ENCODE measurements around the gene EPN2.

Gene EPN2

GRCh38 chr17:19301274-19301951 lies 64.2 kb downstream of the EPN2 start:
- TF ChIP-seq, protein P1, sequence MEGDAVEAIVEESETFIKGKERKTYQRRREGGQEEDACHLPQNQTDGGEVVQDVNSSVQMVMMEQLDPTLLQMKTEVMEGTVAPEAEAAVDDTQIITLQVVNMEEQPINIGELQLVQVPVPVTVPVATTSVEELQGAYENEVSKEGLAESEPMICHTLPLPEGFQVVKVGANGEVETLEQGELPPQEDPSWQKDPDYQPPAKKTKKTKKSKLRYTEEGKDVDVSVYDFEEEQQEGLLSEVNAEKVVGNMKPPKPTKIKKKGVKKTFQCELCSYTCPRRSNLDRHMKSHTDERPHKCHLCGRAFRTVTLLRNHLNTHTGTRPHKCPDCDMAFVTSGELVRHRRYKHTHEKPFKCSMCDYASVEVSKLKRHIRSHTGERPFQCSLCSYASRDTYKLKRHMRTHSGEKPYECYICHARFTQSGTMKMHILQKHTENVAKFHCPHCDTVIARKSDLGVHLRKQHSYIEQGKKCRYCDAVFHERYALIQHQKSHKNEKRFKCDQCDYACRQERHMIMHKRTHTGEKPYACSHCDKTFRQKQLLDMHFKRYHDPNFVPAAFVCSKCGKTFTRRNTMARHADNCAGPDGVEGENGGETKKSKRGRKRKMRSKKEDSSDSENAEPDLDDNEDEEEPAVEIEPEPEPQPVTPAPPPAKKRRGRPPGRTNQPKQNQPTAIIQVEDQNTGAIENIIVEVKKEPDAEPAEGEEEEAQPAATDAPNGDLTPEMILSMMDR (IDR thresholded peaks at IDR 0.05) = no peak

- TF ChIP-seq, protein P1 (IDR thresholded peaks at IDR 0.05) = no peak
These were observed 64.8 kb downstream of the EPN2 start for GRCh38 chr17:19301973-19302372.

- TF ChIP-seq, protein P1 (IDR thresholded peaks at IDR 0.05) = no peak
These were observed 65.7 kb downstream of the EPN2 start for GRCh38 chr17:19302791-19303331.

DNA sequence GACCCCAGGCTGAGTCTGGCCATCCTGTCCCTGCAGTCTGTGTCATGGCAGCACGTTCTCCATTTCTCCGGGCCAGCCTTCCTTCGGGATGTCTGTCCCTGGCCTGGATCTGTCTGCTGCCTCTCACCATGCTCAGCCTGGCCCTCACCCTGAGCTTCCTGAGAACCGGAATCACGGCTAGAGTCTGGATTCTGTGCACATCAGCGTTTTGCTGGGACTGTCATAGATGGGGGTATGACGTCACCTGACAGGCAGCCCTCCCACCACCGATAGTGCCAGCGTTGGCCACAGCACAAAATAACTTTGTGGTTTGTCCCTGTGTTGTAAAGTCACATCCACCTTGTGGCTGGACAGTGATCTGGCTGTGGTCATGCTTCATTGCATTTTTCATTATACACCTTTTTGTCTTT lies 66.2 kb downstream of the EPN2 start:
- TF ChIP-seq, protein P1 (IDR thresholded peaks at IDR 0.05) = no peak

- TF ChIP-seq, protein P1 (IDR thresholded peaks at IDR 0.05) = no peak
These were observed 67.0 kb downstream of the EPN2 start for GRCh38 chr17:19304209-19304608.

DNA sequence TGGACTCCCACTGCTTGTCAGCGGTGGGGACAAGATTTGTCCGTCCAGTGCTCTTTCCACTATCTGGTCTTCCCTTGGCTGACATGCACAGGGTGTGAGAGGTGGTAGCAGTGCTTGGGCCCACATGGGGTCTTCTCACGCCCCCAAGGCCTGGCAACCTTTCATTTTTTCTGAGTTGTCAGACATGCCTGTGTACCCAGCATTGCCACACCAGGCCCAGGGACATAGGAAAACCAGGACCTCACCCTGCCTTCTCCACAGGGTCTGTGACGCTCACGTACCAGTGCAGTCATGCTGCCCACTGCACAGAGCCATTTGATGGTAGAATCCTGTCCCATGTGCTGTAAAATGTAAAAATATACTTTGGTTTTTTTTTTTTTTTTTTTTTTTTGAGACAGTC lies 67.6 kb downstream of the EPN2 start:
- TF ChIP-seq, protein P1 (IDR thresholded peaks at IDR 0.05) = no peak

DNA sequence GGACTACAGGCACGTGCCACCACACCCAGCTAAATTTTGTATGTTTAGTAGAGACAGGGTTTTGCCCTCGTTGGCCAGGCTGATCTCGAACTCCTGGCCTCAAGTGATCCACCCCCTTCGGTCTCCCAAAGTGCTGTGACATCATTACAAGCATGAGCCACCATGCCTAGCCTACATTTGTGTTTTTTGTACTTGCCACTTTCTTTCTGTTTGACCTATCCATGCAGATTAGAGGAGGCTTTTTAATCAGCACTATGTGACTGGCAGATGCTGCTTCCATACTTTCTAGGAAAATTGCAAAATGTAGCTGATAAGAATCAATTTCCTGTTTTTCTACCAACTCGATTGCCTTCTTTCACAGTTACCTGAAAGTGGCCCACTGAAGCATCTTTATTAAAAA lies 68.1 kb downstream of the EPN2 start:
- TF ChIP-seq, protein P1 (IDR thresholded peaks at IDR 0.05) = no peak

Measured in LNCAP (cell line).